Panc1 (cell line): Measurements from ENCODE around the gene KRT36. TPM values are rescaled to one million over a fixed set of nuclear protein-coding genes. Genes with fewer than 3 reads are reported as not detected.

Experiments
- ATAC-seq: fragments of 200-7000 bp; cut with Tn5 transposase; 2 replicates; pipeline ENCODE4 v1.9.1; 2020; ENCODE audit warnings: mild to moderate bottlenecking, moderate library complexity
- BruUV-seq: library from RNA; stranded (reverse); fragments of 400-500 nt; replicated peaks from 2 replicates; lab custom pipeline; 2021; lab: Mats Ljungman, UMichigan
- CTCF ChIA-PET: fragments of 300-600 bp; sonication (Branson Sonifier 250); formaldehyde crosslinking; loops from one replicate; lab custom pipeline; 2022; ENCODE audit warnings: antibody characterized with exemption; lab: Charles Lee
- POLR2A ChIA-PET: fragments of 300-600 bp; sonication (Branson Sonifier 250); formaldehyde crosslinking; loops from one replicate; lab custom pipeline; 2022; ENCODE audit warnings: antibody characterized with exemption; lab: Charles Lee
- DNase-seq: peaks from one replicate; pipeline ENCODE4 v3.0.0-alpha.2; 2010; ENCODE audit warnings: low read depth, low spot score
- H3K27ac ChIP-seq: 2 replicates; pipeline ENCODE4 v1.5.1; 2011; ENCODE audit warnings: mild to moderate bottlenecking, low read length, inconsistent platforms
- H3K27me3 ChIP-seq: fragments of 200-500 bp; sonication (Bioruptor generic); 2 replicates; pipeline ENCODE4 v1.6.0; 2014; ENCODE audit warnings: low read length, inconsistent platforms; ENCODE audit not compliant: control insufficient read depth, insufficient read depth
- H3K36me3 ChIP-seq: fragments of 200-500 bp; sonication (Bioruptor generic); 2 replicates; pipeline ENCODE4 v1.5.1; 2014; ENCODE audit warnings: inconsistent platforms, mild to moderate bottlenecking, low read length, moderate library complexity; ENCODE audit not compliant: control insufficient read depth, insufficient read depth
- H3K4me1 ChIP-seq: 2 replicates; pipeline ENCODE4 v1.5.1; 2011; ENCODE audit warnings: inconsistent platforms, mild to moderate bottlenecking, low read length, moderate library complexity; ENCODE audit not compliant: control insufficient read depth, insufficient read depth
- H3K4me3 ChIP-seq, 2 experiments: 2 replicates each; pipeline ENCODE4 v1.5.1; 2011 to 2012; ENCODE audit warnings: low read depth in 2 of 2, low read length in 2 of 2, mild to moderate bottlenecking in 2 of 2, inconsistent platforms in 1 of 2, moderate library complexity in 1 of 2
- H3K9me3 ChIP-seq: fragments of 200-500 bp; sonication (Bioruptor generic); 2 replicates; pipeline ENCODE4 v1.5.1; 2014; ENCODE audit warnings: low read depth, mild to moderate bottlenecking, inconsistent platforms, low read length, moderate library complexity; ENCODE audit not compliant: control insufficient read depth, insufficient read depth
- CTCF ChIP-seq: fragments of 450-650 bp; IDR thresholded peaks from 2 replicates; pipeline ENCODE4 v1.5.1; 2017; ENCODE audit warnings: mild to moderate bottlenecking
- POLR2AphosphoS5 ChIP-seq: IDR thresholded peaks from 2 replicates; pipeline ENCODE4 v1.6.1; 2012; ENCODE audit warnings: mild to moderate bottlenecking, low read depth, low read length, moderate library complexity
- SIN3A ChIP-seq: IDR thresholded peaks from 2 replicates; pipeline ENCODE4 v1.6.1; 2012; ENCODE audit warnings: low read depth, mild to moderate bottlenecking, low read length, moderate library complexity, borderline replicate concordance; ENCODE audit not compliant: insufficient read depth
- TCF7L2 ChIP-seq: IDR thresholded peaks from 2 replicates; pipeline ENCODE4 v1.6.1; 2011; ENCODE audit warnings: mild to moderate bottlenecking, low read depth, low read length, inconsistent platforms
- in situ Hi-C: cut with HindIII; loops from 2 replicates; pipeline ENCODE4 v1.10.0; 2016; ENCODE audit warnings: low sequenced_read_pairs, low pct_unique_long_range_greater_than_20kb
- intact Hi-C: fragments of 100-400 bp; cut with micrococcal nuclease; formaldehyde crosslinking; loops from one replicate; pipeline ENCODE4 v1.10.0; 2022; ENCODE audit not compliant: unreplicated experiment
- total RNA-seq: library from RNA; stranded (reverse); gene quantifications from one replicate; pipeline ENCODE4 v1.2.1, GENCODE V29; 2021; ENCODE audit not compliant: unreplicated experiment
- TF ChIP-seq, protein P1 (sequence below), 2 experiments: IDR thresholded peaks; 2 replicates each; pipeline ENCODE4 v1.6.1; 2011 to 2012; ENCODE audit warnings: low read depth in 2 of 2, control low read depth in 1 of 2, low read length in 1 of 2, mild to moderate bottlenecking in 1 of 2, moderate library complexity in 1 of 2; ENCODE audit not compliant: insufficient read depth in 1 of 2

Gene KRT36
- total RNA-seq, 1 experiment from 2014 or later: not detected

DNA sequence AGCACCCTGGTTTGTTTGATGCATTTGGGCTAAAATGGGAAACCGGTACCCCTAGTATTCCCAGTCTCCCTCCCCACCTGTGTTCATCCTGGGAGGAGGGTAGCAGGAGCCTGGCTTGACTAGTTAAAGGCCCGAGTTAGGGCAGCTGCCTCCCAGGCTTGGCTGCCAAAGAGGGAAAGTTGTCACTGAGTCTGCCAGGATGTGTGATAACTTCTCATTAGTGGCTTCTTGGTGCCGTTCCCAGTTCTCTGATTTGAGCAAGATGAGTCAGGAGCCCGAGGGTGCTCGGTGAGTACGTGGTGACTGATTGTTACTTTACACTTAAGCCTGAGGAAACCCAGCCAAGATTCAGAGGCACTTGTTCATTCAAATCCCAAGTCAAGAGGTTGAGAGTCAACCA, 25.0 kb downstream of the KRT36 start:
- CTCF ChIA-PET: no interaction called here
- peak; percentile 77; the same call in 1 of the 2 replicates for TF ChIP-seq POLR2AphosphoS5
- TF ChIP-seq TCF7L2: peak; percentile 75
- TF ChIP-seq CTCF: no peak
- TF ChIP-seq, protein P1, sequence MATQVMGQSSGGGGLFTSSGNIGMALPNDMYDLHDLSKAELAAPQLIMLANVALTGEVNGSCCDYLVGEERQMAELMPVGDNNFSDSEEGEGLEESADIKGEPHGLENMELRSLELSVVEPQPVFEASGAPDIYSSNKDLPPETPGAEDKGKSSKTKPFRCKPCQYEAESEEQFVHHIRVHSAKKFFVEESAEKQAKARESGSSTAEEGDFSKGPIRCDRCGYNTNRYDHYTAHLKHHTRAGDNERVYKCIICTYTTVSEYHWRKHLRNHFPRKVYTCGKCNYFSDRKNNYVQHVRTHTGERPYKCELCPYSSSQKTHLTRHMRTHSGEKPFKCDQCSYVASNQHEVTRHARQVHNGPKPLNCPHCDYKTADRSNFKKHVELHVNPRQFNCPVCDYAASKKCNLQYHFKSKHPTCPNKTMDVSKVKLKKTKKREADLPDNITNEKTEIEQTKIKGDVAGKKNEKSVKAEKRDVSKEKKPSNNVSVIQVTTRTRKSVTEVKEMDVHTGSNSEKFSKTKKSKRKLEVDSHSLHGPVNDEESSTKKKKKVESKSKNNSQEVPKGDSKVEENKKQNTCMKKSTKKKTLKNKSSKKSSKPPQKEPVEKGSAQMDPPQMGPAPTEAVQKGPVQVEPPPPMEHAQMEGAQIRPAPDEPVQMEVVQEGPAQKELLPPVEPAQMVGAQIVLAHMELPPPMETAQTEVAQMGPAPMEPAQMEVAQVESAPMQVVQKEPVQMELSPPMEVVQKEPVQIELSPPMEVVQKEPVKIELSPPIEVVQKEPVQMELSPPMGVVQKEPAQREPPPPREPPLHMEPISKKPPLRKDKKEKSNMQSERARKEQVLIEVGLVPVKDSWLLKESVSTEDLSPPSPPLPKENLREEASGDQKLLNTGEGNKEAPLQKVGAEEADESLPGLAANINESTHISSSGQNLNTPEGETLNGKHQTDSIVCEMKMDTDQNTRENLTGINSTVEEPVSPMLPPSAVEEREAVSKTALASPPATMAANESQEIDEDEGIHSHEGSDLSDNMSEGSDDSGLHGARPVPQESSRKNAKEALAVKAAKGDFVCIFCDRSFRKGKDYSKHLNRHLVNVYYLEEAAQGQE (IDR thresholded peaks at IDR 0.05; ENCODE audit: insufficient read depth in 1 of 2, low read depth in 2 of 2, low read length in 1 of 2): no peak
- intact Hi-C loops: no loop called here
- peak; percentile 90 for DNase-seq
- Histone ChIP-seq H3K9me3 (peaks cover 8% of the 10 kb centered on the region; the same call in 1 of the 2 replicates), H3K36me3 (no peaks in the 10 kb centered on the region), H3K27ac (peak overlapping the region; percentile 85), H3K27me3 (no peaks in the 10 kb centered on the region), H3K4me3 (no peak overlapping the region), H3K4me1 (peaks cover 17% of the 10 kb centered on the region)
- in situ Hi-C loops: no loop called here
- POLR2A ChIA-PET: interaction anchor here (0.7 kb wide), 1 partner anchor 10 kb away, joined by 3 read pairs; no protein-coding TSS in a partner anchor
- ATAC-seq: peak; percentile 99
- BruUV-seq: no TSS peak

- Histone ChIP-seq H3K36me3 (no peaks in the 10 kb centered on the region), H3K27me3 (no peaks in the 10 kb centered on the region), H3K9me3 (peaks cover 8% of the 10 kb centered on the region; the same call in 1 of the 2 replicates), H3K27ac (peak overlapping the region; percentile 85), H3K4me3 (no peak overlapping the region), H3K4me1 (peaks cover 17% of the 10 kb centered on the region)
- DNase-seq (no peak), ATAC-seq (no peak)
- ChIA-PET POLR2A (interaction anchor here (0.7 kb wide), 1 partner anchor 10 kb away, joined by 3 read pairs; no protein-coding TSS in a partner anchor), CTCF (no interaction called here)
- no TSS peak for BruUV-seq
- in situ Hi-C loops (no loop called here), intact Hi-C loops (no loop called here)
- TF ChIP-seq SIN3A: no peak
- TF ChIP-seq, protein P1 (IDR thresholded peaks at IDR 0.05; ENCODE audit: insufficient read depth in 1 of 2, low read depth in 2 of 2, low read length in 1 of 2): peak in 1 of 2 experiments; percentile 53; a peak in 1 of 4 replicates
These were observed 25.5 kb downstream of the KRT36 start for GRCh38 chr17:41464173-41464572.
